Caki2 (cell line): ENCODE data around the gene IL1F10. TPM values are rescaled to one million over a fixed set of nuclear protein-coding genes. Genes with fewer than 3 reads are reported as not detected.

ENCODE experiments used
- DNase-seq: peaks from one replicate; pipeline ENCODE4 v3.0.0-alpha.2; 2015; ENCODE audit warnings: low read depth
- in situ Hi-C: cut with HindIII; loops from 2 replicates; pipeline ENCODE4 v1.10.0; 2016; ENCODE audit warnings: low sequenced_read_pairs, low pct_unique_long_range_greater_than_20kb, mixed read lengths
- total RNA-seq: library from RNA; depleted of rRNA; stranded (reverse); fragments of >200 nt; shearing (Covaris generic); gene quantifications from 2 replicates; pipeline ENCODE4 v1.2.3, GENCODE V29; 2014; ENCODE audit warnings: low replicate concordance; rRNA removed

IL1F10 gene
- total RNA-seq, 1 experiment from 2014 or later: not detected

DNA sequence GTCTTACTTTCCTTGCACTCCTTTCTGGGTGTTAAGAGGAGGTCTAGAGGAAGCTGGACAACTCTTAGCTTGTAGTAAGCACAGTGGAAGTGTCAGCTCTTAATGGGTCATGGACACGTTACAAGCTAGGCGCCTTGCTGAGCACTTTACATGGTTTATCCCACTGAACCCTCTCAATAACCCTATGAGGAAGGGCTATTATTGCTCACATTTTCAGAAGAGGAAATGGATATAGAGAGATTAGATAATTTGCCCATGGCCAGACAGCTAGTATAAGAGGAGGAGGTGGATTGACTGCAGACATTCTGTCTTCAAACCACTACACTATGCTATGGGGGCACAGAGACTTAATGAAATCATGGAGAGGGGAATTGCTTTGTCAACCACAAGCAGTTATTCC lies 51.3 kb downstream of the IL1F10 start:
- in situ Hi-C loops: no loop called here
- DNase-seq: no peak

DNA sequence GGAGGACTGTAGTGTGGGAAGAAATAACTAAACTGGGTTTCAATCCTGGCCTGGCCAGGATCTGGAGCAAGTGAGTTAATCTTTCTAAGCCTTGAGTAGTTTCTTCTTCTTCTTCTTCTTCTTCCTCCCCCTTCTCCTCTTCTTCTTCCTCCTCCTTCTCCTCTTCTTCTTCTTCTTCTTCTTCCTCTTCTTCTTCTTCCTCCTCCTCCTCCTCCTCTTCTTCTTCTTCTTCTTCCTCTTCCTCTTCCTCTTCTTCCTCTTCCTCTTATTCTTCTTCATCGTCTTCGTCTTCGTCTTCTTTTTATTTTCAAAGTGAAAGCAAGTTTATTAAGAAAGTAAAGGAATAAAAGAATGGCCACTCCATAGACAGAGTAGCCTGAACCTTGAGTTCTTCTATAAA lies 53.1 kb downstream of the IL1F10 start:
- in situ Hi-C loops: no loop called here
- no peak for DNase-seq

DNA sequence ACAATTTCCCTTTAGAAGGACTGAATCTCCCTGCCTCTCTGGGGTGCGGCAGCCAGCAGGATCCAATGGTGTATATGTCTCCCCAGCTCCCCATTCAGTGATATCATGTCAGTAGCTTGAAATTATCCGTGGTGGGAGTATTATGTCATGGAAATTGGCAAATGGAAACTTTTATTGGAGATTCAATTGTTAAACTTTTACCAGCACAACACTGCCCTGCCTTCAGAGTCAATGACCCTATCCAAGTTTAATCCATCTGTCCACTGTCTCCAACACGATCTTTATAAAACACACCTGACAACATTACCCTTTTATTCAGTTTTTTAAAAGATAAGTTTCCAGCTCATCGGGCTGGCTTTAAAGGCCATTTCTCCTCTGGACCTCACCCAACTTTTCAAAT lies 54.6 kb downstream of the IL1F10 start:
- no peak for DNase-seq
- in situ Hi-C loops: no loop called here

DNA sequence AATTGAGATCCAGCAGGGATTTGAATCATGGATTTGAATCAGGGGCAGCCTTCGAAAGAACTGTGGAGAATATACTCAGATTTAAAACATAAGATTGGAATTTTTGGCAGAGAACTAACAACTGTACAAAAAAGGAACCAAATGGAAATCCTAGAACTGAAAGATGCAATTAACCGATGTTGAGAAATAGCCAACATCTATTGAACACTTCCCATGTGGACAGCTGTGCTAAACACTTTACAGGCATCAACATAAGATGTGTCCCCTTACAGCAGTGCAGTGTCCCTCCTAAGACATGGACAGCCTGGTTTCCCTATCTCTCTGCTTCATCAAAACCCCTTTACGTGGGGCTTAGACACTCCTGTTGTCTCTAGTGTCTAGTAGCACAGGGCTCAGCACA lies 56.0 kb downstream of the IL1F10 start:
- no peak for DNase-seq
- in situ Hi-C loops: no loop called here

DNA sequence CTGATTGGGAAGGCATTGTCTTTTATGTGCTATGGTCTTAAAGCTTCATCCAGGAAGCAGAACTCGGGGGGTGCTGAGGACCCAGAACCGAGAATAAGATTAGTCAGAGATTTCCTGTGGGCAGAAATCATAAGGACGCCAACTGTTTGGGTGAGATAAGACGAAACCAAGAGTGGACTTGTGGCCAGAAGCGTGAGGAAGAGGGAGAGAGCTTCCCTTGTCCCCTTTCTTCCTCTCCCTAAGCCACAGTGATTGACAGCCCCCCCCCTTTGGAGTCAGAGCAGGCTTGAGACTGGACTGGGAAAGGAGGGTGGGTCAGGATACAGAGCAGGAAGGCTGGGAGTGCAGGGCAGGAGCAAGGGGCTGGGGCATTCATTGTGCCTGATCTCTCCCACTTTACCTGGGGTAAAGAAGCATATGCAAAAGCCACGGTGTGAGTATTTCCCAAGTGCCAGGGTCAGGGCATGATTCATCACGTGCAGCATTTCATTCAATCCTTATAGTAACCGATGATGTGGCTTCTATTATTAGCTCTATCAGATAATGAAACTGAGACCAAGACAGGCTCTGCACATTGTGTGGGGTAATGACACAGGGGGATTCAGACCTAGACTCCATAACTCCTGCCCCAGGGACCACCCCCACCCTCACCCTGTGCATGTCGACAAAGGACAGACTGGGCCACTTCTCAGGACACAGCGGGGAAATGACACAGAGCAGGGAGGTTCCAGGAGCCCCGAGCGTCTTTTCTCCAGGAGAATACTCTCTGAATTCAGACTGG lies 56.6 kb downstream of the IL1F10 start:
- no peak for DNase-seq
- in situ Hi-C loops: no loop called here

Other genes starting within 250 kb of the IL1F10 start
- gene IL1B, start 231.2 kb upstream of the IL1F10 start, total RNA-seq: not detected in 2 replicates
- not detected in 2 replicates for gene IL37, start 156.8 kb upstream of the IL1F10 start, total RNA-seq
- gene IL36G, start 90.0 kb upstream of the IL1F10 start, total RNA-seq: not detected in 2 replicates
- gene IL36A, start 62.5 kb upstream of the IL1F10 start, total RNA-seq: not detected in 2 replicates
- not detected in 2 replicates for gene IL36B, start 15.1 kb upstream of the IL1F10 start, total RNA-seq
- gene IL36RN, start 8.8 kb upstream of the IL1F10 start, total RNA-seq: not detected in 2 replicates
- gene IL1RN, start 59.6 kb downstream of the IL1F10 start, total RNA-seq: 0.78 and 2.6 TPM in 2 replicates
- 27.0 and 53.8 TPM in 2 replicates for gene PSD4, start 106.0 kb downstream of the IL1F10 start, total RNA-seq
- 50.7 and 89.7 TPM in 2 replicates for gene PAX8, start 211.0 kb downstream of the IL1F10 start, total RNA-seq